Fibroblast of lung (primary cell): ENCODE data around the gene EPN3. TPM values are rescaled to one million over a fixed set of nuclear protein-coding genes. Genes with fewer than 3 reads are reported as not detected.

Source experiments
- DNase-seq, 2 donors: peaks; one replicate each; pipeline versions ENCODE4 v3.0.0 to v3.0.0-alpha.2; 2010; ENCODE audit warnings: low read depth in 2 of 2
- H2AFZ ChIP-seq: 2 replicates; pipeline ENCODE4 v1.5.1; 2012; ENCODE audit warnings: low read length, control low read depth, inconsistent platforms
- H3K27ac ChIP-seq: 2 replicates; pipeline ENCODE4 v1.5.1; 2011; ENCODE audit warnings: low read length, control low read depth; ENCODE audit not compliant: insufficient read depth
- H3K27me3 ChIP-seq: 2 replicates; pipeline ENCODE4 v1.5.1; 2011; ENCODE audit warnings: mild to moderate bottlenecking, low read length; ENCODE audit not compliant: control insufficient read depth, insufficient read depth
- H3K36me3 ChIP-seq: 2 replicates; pipeline ENCODE4 v1.5.1; 2011; ENCODE audit warnings: low read length; ENCODE audit not compliant: control insufficient read depth, insufficient read depth
- H3K4me1 ChIP-seq: 2 replicates; pipeline ENCODE4 v1.5.1; 2011; ENCODE audit warnings: low read length; ENCODE audit not compliant: control insufficient read depth, insufficient read depth; ENCODE audit errors: extremely low read depth
- H3K4me2 ChIP-seq: 2 replicates; pipeline ENCODE4 v1.5.1; 2011; ENCODE audit warnings: low read length, control low read depth; ENCODE audit not compliant: insufficient read depth; ENCODE audit errors: extremely low read depth
- H3K4me3 ChIP-seq, 4 experiments: fragments of 200-600 bp in 1 of 4; sonication (generic) in 1 of 4; replicated peaks in 1 of 4; 2 replicates each; pipeline ENCODE4 v1.5.1; 2011 to 2016; ENCODE audit warnings: low read length in 4 of 4, low read depth in 3 of 4, mild to moderate bottlenecking in 3 of 4, control low read depth in 2 of 4, inconsistent platforms in 1 of 4, mixed read lengths in 1 of 4; ENCODE audit not compliant: insufficient read depth in 1 of 4; ENCODE audit errors: control extremely low read depth in 1 of 4
- H3K79me2 ChIP-seq: 2 replicates; pipeline ENCODE4 v1.5.1; 2012; ENCODE audit warnings: mild to moderate bottlenecking, low read length, inconsistent platforms; ENCODE audit not compliant: control insufficient read depth, insufficient read depth
- H3K9ac ChIP-seq: 2 replicates; pipeline ENCODE4 v1.5.1; 2011; ENCODE audit warnings: mild to moderate bottlenecking, low read length, control low read depth; ENCODE audit not compliant: insufficient read depth
- H3K9me3 ChIP-seq: 2 replicates; pipeline ENCODE4 v1.5.1; 2012; ENCODE audit warnings: low read depth, low read length; ENCODE audit not compliant: control insufficient read depth, insufficient read depth
- H4K20me1 ChIP-seq: 2 replicates; pipeline ENCODE4 v1.5.1; 2011; ENCODE audit warnings: low read length; ENCODE audit not compliant: control insufficient read depth, insufficient read depth; ENCODE audit errors: extremely low read depth
- CTCF ChIP-seq, 2 donors: IDR thresholded peaks in 1 of 2; conservative IDR thresholded peaks in 1 of 2; 1 replicate in 1 of 2; 2 replicates in 1 of 2; pipeline ENCODE4 v1.5.1; 2011 to 2012; ENCODE audit warnings: low read length in 2 of 2, control low read depth in 1 of 2, inconsistent platforms in 1 of 2, low read depth in 1 of 2, mild to moderate bottlenecking in 1 of 2
- EZH2 ChIP-seq: IDR thresholded peaks from 2 replicates; pipeline ENCODE4 v1.5.1; 2012; ENCODE audit warnings: low read length, control low read depth, mild to moderate bottlenecking; ENCODE audit errors: missing control alignments
- polyA plus RNA-seq, 2 donors: library from polyadenylated mRNA; depleted of rRNA in 1 of 2; stranded (reverse) in 1 of 2; unstranded in 1 of 2; fragments of >200 nt; gene quantifications; 2 replicates each; pipeline ENCODE4 v1.2.1, GENCODE V29; 2011 to 2012; ENCODE audit warnings: missing spikeins in 1 of 2
- total RNA-seq: library from RNA; depleted of rRNA; stranded (reverse); fragments of >200 nt; gene quantifications from 2 replicates; pipeline ENCODE4 v1.2.1, GENCODE V29; 2014

The EPN3 gene
- total and polyA plus RNA-seq, 2 donors (not counting 1 experiment from before 2014, with no cell fraction given) = not detected

GRCh38 chr17:50539762-50540559, 7.4 kb downstream of the EPN3 start:
- H4K20me1 ChIP-seq = no peaks in the 10 kb centered on the region
- H3K4me1 ChIP-seq = peaks cover 7% of the 10 kb centered on the region
- H3K9ac ChIP-seq = no peak overlapping the region
- H3K79me2 ChIP-seq = no peaks in the 10 kb centered on the region
- no peak overlapping the region for H3K4me3 ChIP-seq
- TF ChIP-seq CTCF (conservative IDR thresholded peaks at IDR 0.05 in 1 of 2, IDR thresholded peaks at IDR 0.05 in 1 of 2; ENCODE audit: low read depth in 1 of 2, low read length in 2 of 2) = no peak
- no peak for TF ChIP-seq EZH2
- no peak overlapping the region for H3K4me2 ChIP-seq
- no peak overlapping the region for H2AFZ ChIP-seq
- H3K27ac ChIP-seq = no peak overlapping the region
- no peak for DNase-seq
- no peaks in the 10 kb centered on the region for H3K27me3 ChIP-seq
- H3K36me3 ChIP-seq = no peaks in the 10 kb centered on the region
- H3K9me3 ChIP-seq = no peaks in the 10 kb centered on the region

DNA sequence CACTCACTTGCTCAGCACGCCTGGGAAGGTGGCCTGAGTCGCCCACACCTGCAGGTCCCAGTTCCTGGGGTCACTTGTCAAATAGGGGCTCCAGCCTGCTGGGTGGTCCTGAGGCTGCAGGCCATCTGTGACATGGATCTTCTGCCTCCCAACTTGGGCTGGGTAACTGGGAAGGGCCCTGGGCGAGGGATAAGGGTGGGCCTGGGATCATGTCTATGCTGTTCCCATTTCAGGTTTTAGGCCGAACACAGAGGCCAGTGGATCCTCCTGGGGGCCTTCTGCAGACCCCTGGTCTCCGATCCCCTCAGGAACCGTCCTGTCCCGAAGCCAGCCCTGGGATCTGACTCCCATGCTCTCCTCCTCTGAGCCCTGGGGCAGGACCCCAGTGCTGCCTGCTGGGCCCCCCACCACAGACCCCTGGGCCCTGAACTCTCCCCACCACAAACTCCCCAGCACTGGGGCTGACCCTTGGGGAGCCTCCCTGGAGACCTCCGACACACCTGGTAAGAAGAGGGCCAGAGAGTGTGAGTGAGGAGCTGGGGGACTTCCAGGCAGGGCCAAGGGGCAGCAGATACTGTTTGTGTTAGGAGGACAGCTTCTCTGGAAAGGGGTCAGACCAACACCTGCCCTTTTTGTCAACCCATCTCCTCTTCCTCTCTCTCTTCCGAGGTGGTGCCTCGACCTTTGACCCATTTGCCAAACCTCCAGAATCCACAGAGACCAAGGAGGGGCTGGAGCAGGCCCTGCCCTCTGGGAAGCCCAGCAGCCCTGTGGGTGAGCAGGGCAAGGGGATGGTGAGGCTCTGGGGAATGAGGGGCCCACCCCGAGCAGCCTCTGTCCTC, 8.2 kb downstream of the EPN3 start:
- H3K9me3 ChIP-seq = no peaks in the 10 kb centered on the region
- H3K4me2 ChIP-seq = no peak overlapping the region
- no peak overlapping the region for H3K9ac ChIP-seq
- no peak for DNase-seq
- no peaks in the 10 kb centered on the region for H3K36me3 ChIP-seq
- H3K27ac ChIP-seq = no peak overlapping the region
- no peaks in the 10 kb centered on the region for H3K79me2 ChIP-seq
- H3K4me1 ChIP-seq = peaks cover 7% of the 10 kb centered on the region
- no peak overlapping the region for H3K4me3 ChIP-seq
- TF ChIP-seq EZH2 (no peak), CTCF (conservative IDR thresholded peaks at IDR 0.05 in 1 of 2, IDR thresholded peaks at IDR 0.05 in 1 of 2; ENCODE audit: low read depth in 1 of 2, low read length in 2 of 2) (no peak)
- H3K27me3 ChIP-seq = no peaks in the 10 kb centered on the region
- no peak overlapping the region for H2AFZ ChIP-seq
- H4K20me1 ChIP-seq = no peaks in the 10 kb centered on the region

DNA sequence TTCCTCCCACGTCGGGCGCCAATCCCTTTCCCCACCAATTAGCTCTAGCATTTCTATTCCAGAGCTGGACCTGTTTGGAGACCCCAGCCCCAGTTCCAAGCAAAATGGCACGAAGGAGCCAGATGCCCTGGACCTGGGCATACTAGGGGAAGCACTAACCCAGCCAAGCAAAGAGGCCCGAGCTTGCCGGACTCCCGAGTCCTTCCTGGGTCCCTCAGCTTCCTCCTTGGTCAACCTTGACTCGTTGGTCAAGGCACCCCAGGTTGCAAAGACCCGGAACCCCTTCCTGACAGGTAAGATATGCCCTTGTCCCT, 8.8 kb downstream of the EPN3 start:
- DNase-seq = no peak
- H3K27ac ChIP-seq = no peak overlapping the region
- no peaks in the 10 kb centered on the region for H3K9me3 ChIP-seq
- H3K79me2 ChIP-seq = no peaks in the 10 kb centered on the region
- H3K4me3 ChIP-seq = peak overlapping the region; percentile 24 to 61 (median 47)
- no peaks in the 10 kb centered on the region for H3K27me3 ChIP-seq
- peak overlapping the region; percentile 82 for H2AFZ ChIP-seq
- no peaks in the 10 kb centered on the region for H4K20me1 ChIP-seq
- TF ChIP-seq EZH2 (no peak), CTCF (conservative IDR thresholded peaks at IDR 0.05 in 1 of 2, IDR thresholded peaks at IDR 0.05 in 1 of 2; ENCODE audit: low read depth in 1 of 2, low read length in 2 of 2) (no peak)
- peak overlapping the region; percentile 88 for H3K4me2 ChIP-seq
- no peak overlapping the region for H3K9ac ChIP-seq
- peaks cover 7% of the 10 kb centered on the region for H3K4me1 ChIP-seq
- H3K36me3 ChIP-seq = no peaks in the 10 kb centered on the region
